Measurements from ENCODE around the gene ZDHHC22. TPM values are rescaled to one million over a fixed set of nuclear protein-coding genes. Genes with fewer than 3 reads are reported as not detected.

The ZDHHC22 gene
- total and polyA plus RNA-seq, 2 of the 13 experiments (the other 11 are each of a cell fraction or from before 2014, with no cell fraction given), result not detected

DNA sequence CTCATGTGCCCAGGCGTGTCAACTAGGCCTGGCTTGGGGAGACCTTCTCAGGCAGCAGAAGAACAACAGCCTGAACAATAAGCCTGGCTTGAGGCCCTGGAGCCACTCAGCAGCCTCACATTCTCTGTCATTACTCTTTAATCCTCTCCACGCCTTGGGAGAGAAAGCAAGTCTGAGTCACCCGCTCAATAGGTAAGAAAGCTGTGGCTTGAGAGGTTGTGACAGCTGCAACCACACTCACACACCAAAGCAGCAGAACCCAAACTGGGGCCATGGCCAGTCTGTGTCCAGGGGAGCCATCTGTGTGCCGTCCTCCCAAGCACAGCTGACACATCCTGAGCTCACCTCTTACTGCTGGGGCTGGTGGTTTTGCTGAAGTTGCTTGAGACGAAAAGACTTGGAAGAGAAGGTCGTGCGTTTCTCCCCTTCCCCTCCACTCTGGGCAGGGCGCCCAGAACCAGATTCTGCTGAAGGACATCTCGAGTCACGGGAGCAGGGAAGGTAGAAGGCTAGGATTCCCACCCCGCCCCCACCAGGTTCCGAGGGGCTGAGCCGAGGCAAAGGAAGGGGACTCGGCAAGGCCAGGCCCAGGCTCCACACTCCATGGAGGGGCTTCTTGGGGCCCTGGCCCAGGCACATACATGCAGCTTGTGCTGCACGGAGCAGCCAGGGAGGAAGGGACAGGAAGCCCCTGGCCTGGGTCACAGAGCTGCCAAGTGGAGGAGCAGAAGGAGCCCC, 45.5 kb upstream of the ZDHHC22 start (continued):
- peak; percentile 78; the same call in 1 of the 2 replicates for TF ChIP-seq ZNF414 (CRISPR knock-in tag; IDR thresholded peaks at IDR 0.05)
- no peak for TF ChIP-seq BRD4 (CRISPR knock-in tag; IDR thresholded peaks at IDR 0.05)
- no peak for TF ChIP-seq ZNF766 (CRISPR knock-in tag; IDR thresholded peaks at IDR 0.05; ENCODE audit: borderline replicate concordance)
- TF ChIP-seq U2AF2 (IDR thresholded peaks at IDR 0.05; ENCODE audit: low read depth, low read length), result no peak
- TF ChIP-seq ZKSCAN8 (CRISPR knock-in tag; IDR thresholded peaks at IDR 0.05; ENCODE audit: borderline replicate concordance), result no peak

DNA sequence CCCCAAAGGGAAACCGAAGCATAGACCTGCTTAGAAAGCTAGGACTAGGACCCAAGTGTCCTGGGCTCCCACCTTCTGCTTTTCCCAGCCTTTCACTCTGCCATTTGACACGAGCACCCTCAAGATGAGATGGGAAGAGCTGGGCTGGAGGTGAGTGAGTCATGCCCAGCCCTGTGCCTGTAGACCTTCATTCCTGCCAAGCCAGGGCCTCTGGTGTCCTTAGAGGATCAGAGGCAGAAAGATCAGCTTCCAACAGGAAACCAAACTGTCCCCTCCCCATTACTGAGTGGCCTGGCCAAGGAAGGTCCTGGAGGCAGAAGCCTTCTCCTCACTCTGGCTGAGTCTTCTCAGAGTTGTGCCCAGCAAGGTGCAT, 43.5 kb upstream of the ZDHHC22 start:
- no TSS peak for BruUV-seq (replicated peaks)
- CTCF ChIA-PET (ENCODE audit: low intra/inter-chr PET ratio, low total read pairs), result no interaction called here
- TF ChIP-seq ZKSCAN5 (CRISPR knock-in tag; IDR thresholded peaks at IDR 0.05), result no peak
- no peak for TF ChIP-seq POGZ (CRISPR knock-in tag; IDR thresholded peaks at IDR 0.05)
- TF ChIP-seq, protein P1, sequence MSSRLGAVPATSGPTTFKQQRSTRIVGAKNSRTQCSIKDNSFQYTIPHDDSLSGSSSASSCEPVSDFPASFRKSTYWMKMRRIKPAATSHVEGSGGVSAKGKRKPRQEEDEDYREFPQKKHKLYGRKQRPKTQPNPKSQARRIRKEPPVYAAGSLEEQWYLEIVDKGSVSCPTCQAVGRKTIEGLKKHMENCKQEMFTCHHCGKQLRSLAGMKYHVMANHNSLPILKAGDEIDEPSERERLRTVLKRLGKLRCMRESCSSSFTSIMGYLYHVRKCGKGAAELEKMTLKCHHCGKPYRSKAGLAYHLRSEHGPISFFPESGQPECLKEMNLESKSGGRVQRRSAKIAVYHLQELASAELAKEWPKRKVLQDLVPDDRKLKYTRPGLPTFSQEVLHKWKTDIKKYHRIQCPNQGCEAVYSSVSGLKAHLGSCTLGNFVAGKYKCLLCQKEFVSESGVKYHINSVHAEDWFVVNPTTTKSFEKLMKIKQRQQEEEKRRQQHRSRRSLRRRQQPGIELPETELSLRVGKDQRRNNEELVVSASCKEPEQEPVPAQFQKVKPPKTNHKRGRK (CRISPR knock-in tag; IDR thresholded peaks at IDR 0.05), result no peak
- TF ChIP-seq ZSCAN31 (CRISPR knock-in tag; IDR thresholded peaks at IDR 0.05; ENCODE audit: low read depth), result no peak
- TF ChIP-seq CBX1 (IDR thresholded peaks at IDR 0.05; ENCODE audit: low read depth), result no peak
- TF ChIP-seq, protein P2, sequence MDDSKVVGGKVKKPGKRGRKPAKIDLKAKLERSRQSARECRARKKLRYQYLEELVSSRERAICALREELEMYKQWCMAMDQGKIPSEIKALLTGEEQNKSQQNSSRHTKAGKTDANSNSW (CRISPR knock-in tag; IDR thresholded peaks at IDR 0.05; ENCODE audit: borderline replicate concordance), result no peak
- TF ChIP-seq RFX1 (IDR thresholded peaks at IDR 0.05), result no peak
- TF ChIP-seq MBD4 (IDR thresholded peaks at IDR 0.05; ENCODE audit: borderline replicate concordance, low read length), result no peak
- no peak for TF ChIP-seq ZNF430 (CRISPR knock-in tag; IDR thresholded peaks at IDR 0.05)
- TF ChIP-seq HDAC1 (CRISPR knock-in tag; IDR thresholded peaks at IDR 0.05), result no peak
- no peak for TF ChIP-seq ZNF34 (CRISPR knock-in tag; IDR thresholded peaks at IDR 0.05; ENCODE audit: borderline replicate concordance)
- no peak for TF ChIP-seq PCBP2 (optimal IDR thresholded peaks at IDR 0.05; ENCODE audit: low read depth, low read length, poor library complexity, severe bottlenecking)
- TF ChIP-seq ZNF883 (CRISPR knock-in tag; IDR thresholded peaks at IDR 0.05; ENCODE audit: not compliant biosample characterization), result no peak
- TF ChIP-seq ZNF501 (CRISPR knock-in tag; IDR thresholded peaks at IDR 0.05), result no peak
- TF ChIP-seq ZNF382 (CRISPR knock-in tag; IDR thresholded peaks at IDR 0.05; ENCODE audit: borderline replicate concordance), result no peak
- no peak for TF ChIP-seq ZNF317 (CRISPR knock-in tag; IDR thresholded peaks at IDR 0.05)
- no peak for TF ChIP-seq ZSCAN29 (CRISPR knock-in tag; conservative IDR thresholded peaks at IDR 0.05)
- TF ChIP-seq SCMH1 (CRISPR knock-in tag; IDR thresholded peaks at IDR 0.05; ENCODE audit: borderline replicate concordance), result no peak
- TF ChIP-seq ZNF337 (CRISPR knock-in tag; IDR thresholded peaks at IDR 0.05; ENCODE audit: borderline replicate concordance, low read depth), result no peak

More for the DNA sequence above, 43.5 kb upstream of the ZDHHC22 start:
- in situ Hi-C loops (cut with HindIII; ENCODE audit: extremely low pct_ligation_motif_present, low pct_unique_long_range_greater_than_20kb), result no loop called here
- DNase-seq (ENCODE audit: low spot score), result no peak
- H3K4me1 ChIP-seq (ENCODE audit: insufficient read depth, low read length), result peaks cover 65% of the 10 kb centered on the region
- no peaks in the 10 kb centered on the region for H3K79me2 ChIP-seq (ENCODE audit: insufficient read depth, low read length)
- ATAC-seq, result no peak
- no peak overlapping the region for H3K4me3 ChIP-seq (replicated peaks in 1 of 3; ENCODE audit: insufficient read depth in 1 of 3, low read depth in 2 of 3, low read length in 3 of 3)
- H2AFZ ChIP-seq (ENCODE audit: low read length), result no peak overlapping the region
- peaks cover 4 to 23% of the 10 kb centered on the region in 2 experiments; a peak in 4 of 5 replicates for H3K27me3 ChIP-seq (ENCODE audit: control insufficient read depth in 1 of 2, insufficient read depth in 2 of 2, low read length in 2 of 2)
- no peak for FAIRE-seq
- WGBS (ENCODE audit: low lambda C conversion rate), result 79% methylated on average over 2 of the region's 2 CpGs
- POLR2A ChIA-PET, result no interaction called here
- H3K36me3 ChIP-seq (replicated peaks in 1 of 2; ENCODE audit: control insufficient read depth in 1 of 2, insufficient read depth in 2 of 2, low read length in 2 of 2), result no peaks in the 10 kb centered on the region
- intact Hi-C loops (cut with micrococcal nuclease; ENCODE audit: unreplicated experiment), result no loop called here
- H3K4me2 ChIP-seq (ENCODE audit: low read depth, low read length), result peak overlapping the region; percentile 65
- H4K20me1 ChIP-seq (ENCODE audit: insufficient read depth, low read length), result no peaks in the 10 kb centered on the region
- H3K9ac ChIP-seq (ENCODE audit: insufficient read depth, low read depth, low read length), result no peak overlapping the region
- H3K27ac ChIP-seq (ENCODE audit: extremely low read length, insufficient read depth, low read length), result no peak overlapping the region
- H3K9me3 ChIP-seq (ENCODE audit: low read length), result no peaks in the 10 kb centered on the region

All from HepG2 (cell line).